GOT3 (cell line): ENCODE data around the gene CHRDL2.
"Not testable (repeated sequence)": the region's sequence is repeated elsewhere in the genome, so short reads cannot be mapped to it uniquely, and the experiment has no call there.

ENCODE experiments used
- DNase-seq: peaks from one replicate; lab custom pipeline; 2025; ENCODE audit warnings: mixed read lengths; lab: John Stamatoyannopoulos, UW

Gene CHRDL2

DNA sequence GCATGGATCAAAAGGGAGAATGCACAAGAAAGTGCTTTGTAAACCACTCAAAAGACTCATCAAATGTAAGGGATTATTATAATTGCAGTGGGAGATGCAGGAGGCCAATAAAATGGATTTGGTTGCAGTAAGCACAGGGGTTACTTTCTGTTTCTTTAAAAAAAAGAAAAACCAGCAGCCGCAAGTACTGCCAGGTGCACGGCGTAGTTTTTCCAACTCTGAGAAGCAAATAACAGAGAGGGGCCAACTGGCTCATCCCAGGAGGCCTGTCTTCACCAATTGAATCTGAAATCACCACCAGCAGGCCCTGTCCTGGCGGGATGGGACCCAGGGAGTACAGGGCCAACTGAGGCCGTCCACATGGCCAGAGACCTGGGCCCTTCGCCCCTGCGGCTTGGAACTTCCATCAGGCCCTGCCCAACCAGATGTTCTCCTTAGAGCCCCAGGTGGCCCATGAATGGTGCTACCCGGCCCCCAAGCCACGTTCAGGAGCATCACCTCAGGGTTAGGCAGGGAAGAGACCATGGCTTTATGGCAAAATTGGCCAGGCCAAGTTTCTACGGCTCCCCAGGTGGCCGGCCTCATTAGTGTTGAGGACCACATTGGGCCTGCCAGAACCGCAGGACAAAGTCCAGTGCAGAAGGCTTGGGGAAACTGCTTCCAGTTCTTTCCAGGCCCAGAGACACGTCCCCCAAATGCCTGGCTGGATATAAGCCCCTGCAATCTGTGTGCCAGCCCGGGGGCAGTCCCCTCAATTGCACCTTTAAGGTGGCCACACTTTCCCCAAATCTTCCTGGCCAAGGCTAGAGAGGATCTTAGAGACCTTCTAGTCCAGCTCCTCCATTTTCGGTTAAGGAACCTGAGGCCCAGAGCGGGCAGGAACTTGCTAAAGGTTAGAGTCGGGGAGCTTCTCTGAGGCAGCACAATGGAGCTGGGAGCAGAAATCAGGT is 61.7 kb downstream of the CHRDL2 start:
- no peak for DNase-seq

DNA sequence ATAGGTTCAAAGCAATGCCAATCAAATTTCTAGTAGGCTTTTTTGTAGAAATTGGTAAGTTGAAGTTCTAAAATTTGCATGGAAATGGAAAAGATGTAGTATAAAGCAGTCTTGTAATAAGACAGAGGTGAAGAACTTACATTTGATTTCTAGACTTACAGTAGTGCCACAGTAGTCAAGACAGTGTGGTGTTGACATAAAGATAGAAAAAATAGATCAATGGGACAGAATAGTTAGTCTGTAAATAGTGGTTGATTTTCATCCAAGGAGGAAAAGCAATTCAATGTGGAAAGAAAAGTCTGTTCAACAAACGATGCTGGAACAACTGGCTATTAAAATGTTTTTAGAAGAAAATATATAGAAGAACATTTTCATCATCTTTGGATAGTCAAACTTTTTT is 67.9 kb downstream of the CHRDL2 start:
- DNase-seq, result no peak

DNA sequence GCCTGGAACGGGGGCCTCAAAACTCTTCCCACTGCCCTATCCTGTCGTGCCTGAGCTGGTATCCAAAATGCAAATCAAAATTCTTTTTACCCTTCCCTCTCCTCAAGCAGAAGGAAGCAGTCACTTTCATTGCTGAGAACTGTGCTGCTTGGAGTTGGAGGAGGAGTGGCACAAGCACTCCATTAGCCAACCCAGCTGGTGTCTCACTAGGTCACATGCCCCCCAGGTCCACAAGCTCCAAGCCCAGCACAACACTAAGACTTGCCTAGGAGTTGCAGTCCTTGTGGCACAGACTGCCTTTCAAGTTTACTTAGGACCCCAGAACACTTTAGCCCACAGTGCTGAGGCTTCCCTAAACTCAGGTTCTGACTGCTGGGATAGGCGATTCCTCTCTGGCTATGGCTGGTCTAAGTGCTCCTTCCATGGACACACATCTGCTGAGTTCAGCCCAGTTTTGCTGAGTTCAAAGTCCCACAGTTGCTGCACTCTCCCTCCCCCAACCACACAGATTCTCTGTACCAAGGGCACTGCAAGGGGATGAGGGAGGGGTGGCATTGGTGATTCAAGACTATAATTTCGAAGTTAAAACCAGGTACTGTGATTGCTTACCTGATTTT is 68.6 kb downstream of the CHRDL2 start:
- no peak for DNase-seq

DNA sequence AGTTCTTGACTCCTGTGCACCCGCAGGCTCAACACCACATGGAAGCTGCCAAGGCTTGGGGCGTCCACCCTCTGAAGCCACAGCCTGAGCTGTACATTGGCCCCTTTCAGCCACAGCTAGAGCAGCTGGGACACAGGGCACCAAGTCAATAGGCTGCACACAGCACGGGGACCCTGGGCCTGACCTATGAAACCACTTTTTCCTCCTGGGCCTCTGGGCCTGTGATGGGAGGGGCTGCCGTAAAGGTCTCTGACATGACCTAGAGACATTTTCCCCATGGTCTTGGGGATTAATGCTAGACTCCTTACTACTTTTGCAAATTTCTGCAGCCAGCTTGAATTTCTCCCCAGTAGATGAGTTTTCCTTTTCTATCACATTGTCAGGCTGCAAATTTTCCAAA is 72.1 kb downstream of the CHRDL2 start:
- not testable (repeated sequence) for DNase-seq

DNA sequence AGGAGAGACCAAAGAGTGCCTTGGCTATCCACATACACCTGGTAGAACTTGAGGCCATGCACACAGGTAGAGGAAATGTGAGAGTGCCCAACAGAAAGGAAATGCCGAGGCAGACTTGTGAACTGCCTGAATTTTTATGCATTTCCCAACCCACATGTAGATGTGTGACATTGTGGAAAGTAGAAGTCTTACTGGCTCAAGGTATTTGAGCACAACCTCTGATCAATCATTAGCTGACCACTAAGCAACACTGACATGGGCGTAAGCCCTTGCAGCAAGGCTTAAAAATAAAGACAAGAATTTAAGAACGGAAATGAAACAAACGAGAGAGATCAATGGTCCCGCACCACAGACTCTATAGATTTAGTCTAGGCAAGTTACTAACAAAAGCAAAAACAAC is 76.2 kb downstream of the CHRDL2 start:
- no peak for DNase-seq

DNA sequence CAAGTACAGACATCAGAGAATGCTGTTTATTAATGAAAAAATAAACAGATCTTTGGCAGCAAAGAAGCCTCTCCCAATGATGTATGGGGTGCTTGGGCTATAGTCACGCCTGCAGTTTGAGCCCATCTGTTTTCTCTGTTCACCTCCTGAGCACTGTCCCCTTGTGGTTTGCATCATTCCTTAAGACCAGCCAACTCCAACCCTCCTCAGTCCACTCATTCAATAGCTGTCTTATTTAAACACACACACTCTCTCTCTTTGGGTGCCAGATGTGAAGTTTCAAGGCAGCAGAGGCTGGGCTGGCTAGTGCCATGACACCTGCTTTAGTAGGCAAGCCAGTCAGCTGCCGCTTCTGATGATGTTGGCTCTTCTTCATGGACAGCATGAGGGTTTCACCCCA is 80.7 kb downstream of the CHRDL2 start:
- DNase-seq, result no peak

DNA sequence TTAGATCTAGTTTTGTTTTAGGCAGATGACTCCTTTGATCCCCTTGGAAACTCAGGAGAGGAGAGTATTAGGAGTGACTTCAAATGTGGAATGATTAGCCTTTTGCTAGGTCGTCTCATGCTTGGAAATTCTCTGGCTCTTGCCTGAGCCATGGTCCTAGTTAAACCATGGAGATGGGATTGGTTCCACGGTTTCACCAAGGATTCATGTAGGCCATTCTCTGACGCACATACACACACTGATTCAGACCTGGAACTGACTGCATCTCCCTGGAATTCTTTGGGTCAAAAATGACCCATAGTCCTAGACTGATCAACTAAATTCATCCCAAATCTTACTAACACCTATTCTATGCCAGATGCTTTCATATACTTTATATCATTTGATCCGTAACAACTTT is 82.3 kb downstream of the CHRDL2 start:
- DNase-seq, result no peak

DNA sequence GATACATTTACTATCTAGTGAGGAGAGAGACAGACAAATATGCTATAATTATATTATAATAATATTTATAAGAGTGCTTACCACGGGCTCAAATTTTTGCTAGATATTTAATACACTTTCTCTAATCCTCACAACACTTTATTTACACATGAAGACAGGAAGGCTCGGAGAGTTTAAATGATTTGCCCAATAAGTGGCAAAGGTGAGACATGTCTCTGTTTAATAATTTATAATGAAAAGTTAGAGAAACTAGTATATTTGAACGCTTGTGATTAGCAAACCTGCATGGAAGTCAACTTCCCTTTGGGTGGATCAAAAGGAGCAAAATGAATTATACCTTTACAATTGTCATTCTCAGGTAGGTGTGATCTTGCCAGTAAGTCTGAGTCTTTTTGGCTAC is 83.4 kb downstream of the CHRDL2 start:
- no peak for DNase-seq

DNA sequence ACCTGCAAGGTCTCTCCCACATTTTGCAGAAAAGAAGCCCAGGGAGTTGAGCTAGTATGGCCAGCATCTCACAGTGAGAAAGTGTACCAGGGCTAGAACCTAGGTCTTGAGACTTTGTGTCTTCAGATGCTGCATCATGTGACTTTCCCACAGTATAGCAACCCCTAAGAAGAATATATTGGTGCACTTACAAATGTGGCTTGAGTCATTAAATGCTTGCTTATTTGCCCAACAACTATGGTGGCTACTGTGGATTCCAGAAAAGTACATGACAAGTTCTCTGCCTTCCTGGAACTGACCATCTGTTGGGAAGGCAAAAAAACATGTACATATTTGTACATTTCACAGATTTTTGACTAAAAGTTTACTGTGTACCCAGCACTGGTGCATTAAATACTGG is 83.8 kb downstream of the CHRDL2 start:
- no peak for DNase-seq

DNA sequence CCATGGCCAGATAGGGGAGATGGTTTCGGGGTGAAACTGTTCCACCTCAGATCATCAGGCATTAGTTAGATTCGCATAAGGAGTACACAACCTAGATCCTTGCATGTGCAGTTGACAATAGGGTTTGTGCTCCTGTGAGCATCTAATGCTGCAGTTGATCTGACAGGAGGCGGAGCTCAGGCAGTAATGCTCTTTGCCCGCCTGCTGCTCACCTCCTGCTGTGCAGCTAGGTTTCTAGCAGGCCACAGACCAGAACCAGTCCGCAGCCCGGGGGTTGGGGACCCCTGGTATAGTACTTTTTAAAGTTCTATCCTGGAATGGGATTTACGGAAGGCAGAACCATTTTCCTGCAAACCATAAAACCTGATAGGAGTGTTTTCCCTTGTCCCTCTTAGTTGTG is 84.3 kb downstream of the CHRDL2 start:
- no peak for DNase-seq
